Endothelial cell of umbilical vein (primary cell): ENCODE data around the gene CD24. TPM values are rescaled to one million over a fixed set of nuclear protein-coding genes. Genes with fewer than 3 reads are reported as not detected.

ENCODE experiments used
- BruUV-seq: library from RNA; stranded (reverse); fragments of 400-500 nt; replicated peaks from 2 replicates; lab custom pipeline; 2021; lab: Mats Ljungman, UMichigan
- CTCF ChIA-PET: fragments of 300-600, 350-600 bp; sonication (Branson Sonifier 250); formaldehyde crosslinking; loops from one replicate; lab custom pipeline; 2021; ENCODE audit warnings: antibody characterized with exemption, inconsistent platforms; lab: Charles Lee
- POLR2A ChIA-PET: fragments of 300-600, 350-600 bp; sonication (Branson Sonifier 250); formaldehyde crosslinking; loops from one replicate; lab custom pipeline; 2021; ENCODE audit warnings: antibody characterized with exemption, inconsistent platforms; lab: Charles Lee
- DNase-seq: peaks from one replicate; pipeline ENCODE4 v3.0.0-alpha.2; 2011; ENCODE audit warnings: low read depth, low spot score
- FAIRE-seq: peaks from 2 replicates; lab custom pipeline; 2011; peaks lifted over from hg19 to GRCh38; lab: Jason Lieb, UNC
- H2AFZ ChIP-seq: 2 replicates; pipeline ENCODE4 v1.6.0; 2012; ENCODE audit warnings: low read depth, low read length, control low read depth, inconsistent platforms
- H3K27ac ChIP-seq: 2 replicates; pipeline ENCODE4 v1.5.1; 2011; ENCODE audit warnings: low read depth, mild to moderate bottlenecking, control low read depth, low read length, moderate library complexity; ENCODE audit not compliant: insufficient read depth
- H3K27me3 ChIP-seq, 2 experiments: 2 replicates each; pipeline versions ENCODE4 v1.6.0 to v1.6.1; 2011; ENCODE audit warnings: low read length in 2 of 2, mixed read lengths in 1 of 2; ENCODE audit not compliant: control insufficient read depth in 2 of 2, insufficient read depth in 2 of 2
- H3K36me3 ChIP-seq, 2 experiments: 2 replicates in 1 of 2; 3 replicates in 1 of 2; pipeline ENCODE4 v1.5.1; 2011; ENCODE audit warnings: low read length in 2 of 2, mild to moderate bottlenecking in 1 of 2, moderate library complexity in 1 of 2; ENCODE audit not compliant: control insufficient read depth in 2 of 2, insufficient read depth in 2 of 2; ENCODE audit errors: extremely low read depth in 1 of 2
- H3K4me1 ChIP-seq: 3 replicates; pipeline ENCODE4 v1.5.1; 2011; ENCODE audit warnings: mild to moderate bottlenecking, low read length; ENCODE audit not compliant: control insufficient read depth, insufficient read depth; ENCODE audit errors: extremely low read depth
- H3K4me2 ChIP-seq: 2 replicates; pipeline ENCODE4 v1.6.1; 2011; ENCODE audit warnings: low read length, control low read depth, mixed read lengths; ENCODE audit not compliant: insufficient read depth
- H3K4me3 ChIP-seq, 3 experiments: fragments of 200-600 bp in 1 of 3; sonication (generic), shearing (Covaris generic) in 1 of 3; replicated peaks in 1 of 3; 2 replicates each; pipeline ENCODE4 v1.5.1; 2011 to 2016; ENCODE audit warnings: control low read depth in 3 of 3, low read length in 3 of 3, mild to moderate bottlenecking in 2 of 3, inconsistent platforms in 1 of 3, low read depth in 1 of 3, moderate library complexity in 1 of 3; ENCODE audit not compliant: insufficient read depth in 1 of 3
- H3K79me2 ChIP-seq: 2 replicates; pipeline ENCODE4 v1.6.0; 2012; ENCODE audit warnings: low read length, inconsistent platforms; ENCODE audit not compliant: control insufficient read depth, insufficient read depth
- H3K9ac ChIP-seq: replicated peaks from 2 replicates; pipeline ENCODE3; 2011; ENCODE audit warnings: low read length, control low read depth; ENCODE audit not compliant: insufficient read depth; ENCODE audit errors: extremely low read depth
- H3K9me1 ChIP-seq: replicated peaks from 3 replicates; pipeline ENCODE4 v1.6.0; 2011; ENCODE audit warnings: mild to moderate bottlenecking, low read length; ENCODE audit not compliant: control insufficient read depth, insufficient read depth; ENCODE audit errors: extremely low read depth
- H3K9me3 ChIP-seq: replicated peaks from 2 replicates; pipeline ENCODE4 v1.5.1; 2012; ENCODE audit warnings: low read length, inconsistent platforms; ENCODE audit not compliant: control insufficient read depth, insufficient read depth
- H4K20me1 ChIP-seq: replicated peaks from 2 replicates; pipeline ENCODE3; 2011; ENCODE audit warnings: mild to moderate bottlenecking, low read length; ENCODE audit not compliant: control insufficient read depth, insufficient read depth; ENCODE audit errors: extremely low read depth
- EZH2 ChIP-seq: IDR thresholded peaks from 2 replicates; pipeline ENCODE4 v1.6.1; 2012; ENCODE audit warnings: borderline replicate concordance, low read depth, mild to moderate bottlenecking, moderate library complexity, low read length, inconsistent platforms; ENCODE audit not compliant: severe bottlenecking
- FOS ChIP-seq: IDR thresholded peaks from 2 replicates; pipeline ENCODE4 v1.6.1; 2011; ENCODE audit warnings: mild to moderate bottlenecking, low read length, moderate library complexity, borderline replicate concordance; ENCODE audit not compliant: insufficient read depth
- GATA2 ChIP-seq: IDR thresholded peaks from 2 replicates; pipeline ENCODE4 v1.7.0; 2011; ENCODE audit warnings: low read depth, mild to moderate bottlenecking, moderate library complexity, mixed read lengths, low read length; ENCODE audit not compliant: insufficient read length, insufficient read depth
- JUN ChIP-seq: IDR thresholded peaks from 2 replicates; pipeline ENCODE4 v1.6.1; 2011; ENCODE audit warnings: borderline replicate concordance, low read depth; ENCODE audit not compliant: insufficient read length, insufficient read depth
- MYC ChIP-seq: IDR thresholded peaks from one replicate; pipeline ENCODE4 v1.6.1; 2011; ENCODE audit warnings: mild to moderate bottlenecking, low read depth, low read length
- POLR2A ChIP-seq: IDR thresholded peaks from 2 replicates; pipeline ENCODE4 v1.6.1; 2012; ENCODE audit warnings: low read depth, mild to moderate bottlenecking, control low read depth, low read length
- POLR2AphosphoS5 ChIP-seq: IDR thresholded peaks from 2 replicates; pipeline ENCODE4 v1.6.1; 2012; ENCODE audit warnings: low read depth, mild to moderate bottlenecking, control low read depth, low read length, moderate library complexity; ENCODE audit not compliant: insufficient read depth
- dilution Hi-C: fragments of 300-500 bp; cut with MboI; formaldehyde crosslinking; loops from one replicate; pipeline ENCODE4 v1.15.0; 2019; ENCODE audit warnings: low sequenced_read_pairs; ENCODE audit not compliant: extremely low pct_ligation_motif_present
- intact Hi-C: fragments of 100-400 bp; cut with micrococcal nuclease; formaldehyde crosslinking; loops from one replicate; pipeline ENCODE4 v1.10.0; 2022
- polyA plus RNA-seq, 4 experiments: library from polyadenylated mRNA; depleted of rRNA in 3 of 4; stranded (reverse) in 3 of 4; unstranded in 1 of 4; fragments of >200 nt; gene quantifications; 2 replicates each; pipeline versions ENCODE4 v1.2.1 to v1.2.3, GENCODE V29; 2011 to 2012; ENCODE audit warnings: missing spikeins in 1 of 4
- total RNA-seq: library from RNA; stranded (reverse); gene quantifications from 2 replicates; pipeline ENCODE4 v1.2.3, GENCODE V29; 2021
- TF ChIP-seq, protein P1 (sequence below): IDR thresholded peaks from 2 replicates; pipeline ENCODE4 v1.6.1; 2011; ENCODE audit not compliant: insufficient read depth, insufficient read length
- TF ChIP-seq, protein P2 (sequence below), 2 donors: IDR thresholded peaks; 1 replicate in 1 of 2; 2 replicates in 1 of 2; pipeline ENCODE4 v1.5.1; 2011; ENCODE audit warnings: low read length in 2 of 2, mild to moderate bottlenecking in 2 of 2, moderate library complexity in 2 of 2, control low read depth in 1 of 2, inconsistent platforms in 1 of 2, low read depth in 1 of 2; ENCODE audit not compliant: insufficient read depth in 1 of 2; ENCODE audit errors: extremely low read depth in 1 of 2

Gene CD24
- total and polyA plus RNA-seq, 2 donors (not counting 3 experiments of a cell fraction or from before 2014, with no cell fraction given): 2.5 to 10.2 TPM

DNA sequence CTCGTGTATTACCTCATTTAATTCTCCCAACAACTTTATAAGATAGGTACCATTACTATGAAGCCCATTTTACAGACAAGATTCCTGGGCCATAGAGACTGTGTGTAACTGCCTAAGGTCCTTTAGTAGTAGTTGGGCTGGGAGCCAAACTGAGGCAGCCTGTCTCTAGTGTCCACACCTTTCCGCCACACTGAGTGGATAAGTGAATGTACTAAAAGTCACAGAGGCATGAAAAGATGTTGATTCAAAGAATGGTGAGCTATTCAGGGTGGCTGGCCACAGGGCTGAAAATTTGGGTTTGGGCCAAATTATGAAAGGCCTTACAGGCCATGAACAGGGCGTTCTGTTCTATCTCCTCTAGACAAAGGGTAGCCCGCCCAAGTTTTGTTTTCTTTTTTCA is 11.0 kb downstream of the CD24 start:
- no TSS peak for BruUV-seq
- ChIA-PET CTCF (interaction anchor here (1.0 kb wide), 1 partner anchor 16 kb away, joined by 3 read pairs; no protein-coding TSS in a partner anchor), POLR2A (no interaction called here)
- no peak overlapping the region for H3K9ac ChIP-seq
- FAIRE-seq (no peak), DNase-seq (no peak)
- dilution Hi-C loops: no loop called here
- H3K36me3 ChIP-seq: no peaks in the 10 kb centered on the region
- H3K9me3 ChIP-seq: no peaks in the 10 kb centered on the region
- intact Hi-C loops: no loop called here
- no peaks in the 10 kb centered on the region for H3K27me3 ChIP-seq
- no peak overlapping the region for H3K4me3 ChIP-seq
- H3K4me1 ChIP-seq: no peaks in the 10 kb centered on the region
- no peak overlapping the region for H3K4me2 ChIP-seq
- H4K20me1 ChIP-seq: no peaks in the 10 kb centered on the region
- H2AFZ ChIP-seq: no peak overlapping the region
- no peaks in the 10 kb centered on the region for H3K79me2 ChIP-seq
- H3K9me1 ChIP-seq: no peaks in the 10 kb centered on the region
- H3K27ac ChIP-seq: no peak overlapping the region
- TF ChIP-seq, protein P1, sequence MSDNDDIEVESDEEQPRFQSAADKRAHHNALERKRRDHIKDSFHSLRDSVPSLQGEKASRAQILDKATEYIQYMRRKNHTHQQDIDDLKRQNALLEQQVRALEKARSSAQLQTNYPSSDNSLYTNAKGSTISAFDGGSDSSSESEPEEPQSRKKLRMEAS: no peak
- TF ChIP-seq POLR2AphosphoS5: no peak
- TF ChIP-seq EZH2: no peak
- no peak for TF ChIP-seq JUN
- TF ChIP-seq MYC: no peak
- no peak for TF ChIP-seq GATA2
- no peak for TF ChIP-seq POLR2A
- TF ChIP-seq, protein P2, sequence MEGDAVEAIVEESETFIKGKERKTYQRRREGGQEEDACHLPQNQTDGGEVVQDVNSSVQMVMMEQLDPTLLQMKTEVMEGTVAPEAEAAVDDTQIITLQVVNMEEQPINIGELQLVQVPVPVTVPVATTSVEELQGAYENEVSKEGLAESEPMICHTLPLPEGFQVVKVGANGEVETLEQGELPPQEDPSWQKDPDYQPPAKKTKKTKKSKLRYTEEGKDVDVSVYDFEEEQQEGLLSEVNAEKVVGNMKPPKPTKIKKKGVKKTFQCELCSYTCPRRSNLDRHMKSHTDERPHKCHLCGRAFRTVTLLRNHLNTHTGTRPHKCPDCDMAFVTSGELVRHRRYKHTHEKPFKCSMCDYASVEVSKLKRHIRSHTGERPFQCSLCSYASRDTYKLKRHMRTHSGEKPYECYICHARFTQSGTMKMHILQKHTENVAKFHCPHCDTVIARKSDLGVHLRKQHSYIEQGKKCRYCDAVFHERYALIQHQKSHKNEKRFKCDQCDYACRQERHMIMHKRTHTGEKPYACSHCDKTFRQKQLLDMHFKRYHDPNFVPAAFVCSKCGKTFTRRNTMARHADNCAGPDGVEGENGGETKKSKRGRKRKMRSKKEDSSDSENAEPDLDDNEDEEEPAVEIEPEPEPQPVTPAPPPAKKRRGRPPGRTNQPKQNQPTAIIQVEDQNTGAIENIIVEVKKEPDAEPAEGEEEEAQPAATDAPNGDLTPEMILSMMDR (IDR thresholded peaks at IDR 0.05; ENCODE audit: extremely low read depth in 1 of 2, insufficient read depth in 1 of 2, low read depth in 1 of 2, low read length in 2 of 2): no peak
- no peak for TF ChIP-seq FOS
